Activated T-cell treated with anti-CD3 and anti-CD28 coated beads for 4 hours (primary cell): ENCODE measurements around the gene PA2G4.
"Not testable (repeated sequence)": the region's sequence is repeated elsewhere in the genome, so short reads cannot be mapped to it uniquely, and the experiment has no call there.

Experiments used
- DNase-seq: peaks from one replicate; pipeline ENCODE4 v3.0.0-alpha.2; 2020

Gene PA2G4

DNA sequence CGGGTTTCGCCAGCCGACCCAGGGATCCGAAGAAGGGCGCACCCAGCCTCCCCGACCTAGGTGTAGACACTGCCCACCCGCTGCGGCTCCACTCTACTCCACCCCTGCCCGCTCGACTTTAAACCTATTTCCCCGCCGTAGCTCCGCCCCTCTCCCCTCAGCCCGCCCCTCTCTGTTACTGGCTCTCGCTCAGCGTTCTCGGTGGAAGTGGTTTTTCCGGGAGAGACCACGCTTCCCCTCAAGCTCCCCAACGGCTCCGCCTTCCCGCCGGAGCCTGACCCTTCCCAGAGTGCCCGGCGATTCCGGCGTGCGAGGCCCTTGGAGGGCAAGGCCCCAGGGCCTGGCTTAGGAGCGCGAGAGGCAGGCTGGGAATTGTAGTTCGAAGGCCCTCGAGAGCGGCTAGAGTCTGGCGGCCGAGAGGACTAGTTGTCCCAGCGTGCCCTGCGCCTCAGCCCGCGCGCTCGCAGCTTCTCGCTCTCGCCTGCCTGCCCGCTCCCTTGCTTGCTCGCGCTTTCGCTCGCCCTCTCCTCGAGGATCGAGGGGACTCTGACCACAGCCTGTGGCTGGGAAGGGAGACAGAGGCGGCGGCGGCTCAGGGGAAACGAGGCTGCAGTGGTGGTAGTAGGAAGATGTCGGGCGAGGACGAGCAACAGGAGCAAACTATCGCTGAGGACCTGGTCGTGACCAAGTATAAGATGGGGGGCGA is at the start of gene PA2G4:
Gene PA2G4 (plus strand): TSS at position 451 of the 706 bp plus-strand sequence. CDS start 179 bp downstream, at position 630.
- DNase-seq, result peak; percentile 94

DNA sequence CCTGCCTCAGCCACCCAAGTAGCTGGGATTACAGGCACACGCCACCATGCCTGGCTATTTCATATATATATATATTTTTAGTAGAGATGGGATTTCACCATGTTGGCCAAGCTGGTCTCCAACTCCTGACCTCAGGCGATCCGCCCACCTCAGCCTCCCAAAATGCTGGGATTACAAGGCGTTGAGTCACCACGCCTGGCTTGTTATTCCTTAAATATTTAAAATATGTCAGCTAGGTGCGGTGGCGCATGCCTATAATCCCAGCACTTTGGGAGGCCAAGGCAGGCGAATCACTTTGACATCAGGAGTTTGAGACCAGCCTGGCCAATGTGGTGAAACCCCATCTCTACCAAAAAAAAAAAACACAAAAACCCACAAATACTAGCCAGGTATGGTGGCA is 44.4 kb upstream of the PA2G4 start:
- not testable (repeated sequence) for DNase-seq

DNA sequence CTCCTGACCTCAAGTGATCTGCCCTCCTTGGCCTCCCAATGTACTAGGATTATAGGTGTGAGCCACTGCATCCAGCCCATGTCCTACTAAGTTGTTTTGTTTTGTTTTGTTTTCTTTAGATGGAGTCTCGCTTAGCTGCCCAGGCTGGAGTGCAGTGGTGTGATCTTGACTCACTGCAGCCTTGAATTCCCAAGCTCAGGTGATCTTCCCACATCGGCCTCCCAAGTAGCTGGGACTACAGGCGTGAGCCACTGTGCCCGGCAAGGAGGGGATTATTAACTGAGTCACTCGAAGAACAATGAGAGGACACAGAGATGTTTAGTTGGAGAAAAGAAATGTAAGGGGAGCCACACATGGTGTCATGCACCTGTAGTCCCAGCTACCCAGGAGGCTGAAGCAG is 42.4 kb upstream of the PA2G4 start:
- no peak for DNase-seq

DNA sequence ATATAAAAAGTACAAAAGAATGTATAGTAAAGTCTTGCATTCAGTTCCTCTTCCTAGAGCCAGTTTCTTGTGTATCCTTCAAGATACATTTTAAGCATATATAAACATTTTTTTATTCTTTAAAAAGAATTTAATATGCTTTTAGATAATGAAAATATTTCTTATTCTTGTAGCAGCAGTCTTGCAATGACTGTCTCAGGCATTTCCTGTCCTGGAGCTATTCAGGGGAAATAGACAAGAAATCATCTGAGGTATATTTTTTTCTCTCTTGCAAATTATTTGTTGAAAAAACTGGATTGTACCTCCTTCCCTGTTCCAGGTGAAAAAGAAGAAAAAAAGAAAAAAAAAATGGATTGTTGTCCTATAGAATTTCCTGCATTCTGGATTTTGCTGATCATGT is 41.4 kb upstream of the PA2G4 start:
- DNase-seq, result no peak

DNA sequence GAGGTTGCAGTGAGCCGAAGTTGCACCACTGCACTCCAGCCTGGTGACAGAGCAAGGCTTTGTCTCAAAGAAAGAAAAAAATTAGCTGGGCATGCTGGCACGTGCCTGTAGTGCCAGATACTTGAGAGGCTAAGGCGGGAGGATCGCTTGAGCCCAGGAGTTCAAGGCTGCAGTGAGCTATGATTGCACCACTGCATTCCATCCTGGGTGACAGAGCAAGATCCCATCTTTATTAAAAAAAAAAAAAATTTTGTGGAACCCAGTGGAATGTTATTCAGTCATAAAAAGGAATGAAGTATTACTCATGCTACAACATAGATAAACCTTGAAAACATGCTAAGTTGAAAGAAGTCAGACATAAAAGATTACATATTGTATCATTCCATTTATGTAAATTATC is 32.7 kb upstream of the PA2G4 start:
- DNase-seq, result no peak

DNA sequence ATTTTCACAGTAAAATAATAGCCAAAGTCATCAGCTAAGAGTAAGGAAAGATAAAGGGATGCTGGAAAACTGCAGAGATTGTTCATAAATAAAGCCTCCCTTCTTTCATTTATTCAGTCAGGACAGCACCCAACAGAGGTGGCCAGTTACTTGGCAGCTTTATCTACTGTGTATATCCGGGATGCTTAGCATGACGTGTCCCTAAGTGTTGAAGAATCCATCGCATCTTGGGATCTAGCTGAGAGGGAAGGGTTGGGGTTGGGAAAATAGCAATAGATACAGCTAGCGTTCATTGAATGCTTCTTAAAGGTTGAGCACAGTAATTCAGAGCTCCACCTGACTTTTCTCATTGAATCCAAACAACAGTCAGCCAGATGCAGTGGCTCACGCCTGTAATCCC is 30.0 kb upstream of the PA2G4 start:
- no peak for DNase-seq

DNA sequence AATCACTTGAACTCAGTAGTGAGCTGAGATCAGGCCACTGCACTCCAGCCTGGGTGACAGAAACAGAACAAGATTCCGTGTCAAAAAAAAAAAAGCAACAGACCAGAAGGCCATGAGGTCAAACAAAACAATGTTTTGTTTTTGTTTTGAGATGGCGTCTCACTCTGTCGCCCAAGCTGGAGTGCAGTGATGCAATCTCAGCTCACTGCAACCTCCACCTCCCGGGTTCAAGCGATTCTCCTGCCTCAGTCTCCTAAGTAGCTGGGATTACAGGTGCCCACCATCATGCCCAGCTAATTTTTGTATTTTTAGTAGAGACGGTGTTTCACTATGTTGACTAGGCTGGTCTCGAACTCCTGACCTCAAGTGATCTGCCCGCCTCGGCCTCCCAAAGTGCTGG is 26.4 kb upstream of the PA2G4 start:
- not testable (repeated sequence) for DNase-seq

DNA sequence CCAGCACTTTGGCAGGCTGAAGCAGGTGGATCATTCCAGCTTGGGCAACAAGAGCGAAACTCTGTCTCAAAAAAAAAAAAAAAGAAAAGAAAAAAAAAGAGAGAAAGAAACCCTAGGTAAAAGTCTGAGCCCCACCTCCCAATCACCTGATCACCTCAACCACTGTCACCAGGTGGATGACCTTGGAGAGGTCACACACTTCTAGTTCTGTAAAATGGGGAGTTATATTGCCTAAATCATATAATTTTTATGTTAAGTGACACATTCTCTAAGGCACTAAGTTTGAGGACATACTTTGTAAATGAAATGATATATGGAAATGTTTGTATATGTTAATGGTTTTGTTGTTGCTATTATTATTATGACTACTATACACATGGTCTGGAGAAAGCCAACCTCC is 25.9 kb upstream of the PA2G4 start:
- no peak for DNase-seq

DNA sequence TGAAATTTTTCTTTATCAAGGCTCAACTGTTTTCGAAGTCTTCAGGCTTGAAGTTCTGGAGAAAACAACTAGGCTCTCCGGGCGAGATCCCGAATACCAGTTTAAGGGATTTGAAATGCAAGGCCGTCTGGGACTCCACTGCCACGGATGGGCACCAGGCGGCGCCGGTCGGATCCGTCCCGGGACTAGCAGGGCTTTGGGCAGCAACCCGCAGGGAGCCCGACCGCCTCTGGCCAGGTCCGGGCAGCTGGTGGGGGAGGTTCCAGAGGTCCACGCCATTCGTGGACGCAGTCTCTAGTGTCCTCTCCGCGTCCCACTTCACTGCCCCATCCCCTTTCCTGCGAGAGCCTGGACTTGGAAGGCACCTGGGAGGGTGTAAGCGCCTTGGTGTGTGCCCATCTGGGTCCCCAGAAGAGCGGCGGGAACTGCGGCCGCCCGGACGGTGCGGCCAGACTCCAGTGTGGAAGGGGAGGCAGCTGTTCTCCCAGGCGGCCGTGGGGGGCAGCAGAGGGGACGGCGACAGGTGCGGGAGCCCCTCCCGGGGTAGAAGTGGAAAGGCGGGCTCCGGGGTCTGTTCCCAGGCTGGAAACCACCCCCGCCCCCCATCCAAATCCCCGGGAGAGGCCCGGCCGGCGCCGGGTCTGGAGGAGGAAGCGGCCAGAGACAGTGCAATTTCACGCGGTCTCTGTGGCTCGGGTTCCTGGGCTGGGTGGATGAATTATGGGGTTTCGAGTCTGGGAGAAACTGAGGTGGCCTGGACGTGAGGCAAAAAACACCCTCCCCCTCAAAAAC is 25.2 kb upstream of the PA2G4 start:
- peak; percentile 24 for DNase-seq

DNA sequence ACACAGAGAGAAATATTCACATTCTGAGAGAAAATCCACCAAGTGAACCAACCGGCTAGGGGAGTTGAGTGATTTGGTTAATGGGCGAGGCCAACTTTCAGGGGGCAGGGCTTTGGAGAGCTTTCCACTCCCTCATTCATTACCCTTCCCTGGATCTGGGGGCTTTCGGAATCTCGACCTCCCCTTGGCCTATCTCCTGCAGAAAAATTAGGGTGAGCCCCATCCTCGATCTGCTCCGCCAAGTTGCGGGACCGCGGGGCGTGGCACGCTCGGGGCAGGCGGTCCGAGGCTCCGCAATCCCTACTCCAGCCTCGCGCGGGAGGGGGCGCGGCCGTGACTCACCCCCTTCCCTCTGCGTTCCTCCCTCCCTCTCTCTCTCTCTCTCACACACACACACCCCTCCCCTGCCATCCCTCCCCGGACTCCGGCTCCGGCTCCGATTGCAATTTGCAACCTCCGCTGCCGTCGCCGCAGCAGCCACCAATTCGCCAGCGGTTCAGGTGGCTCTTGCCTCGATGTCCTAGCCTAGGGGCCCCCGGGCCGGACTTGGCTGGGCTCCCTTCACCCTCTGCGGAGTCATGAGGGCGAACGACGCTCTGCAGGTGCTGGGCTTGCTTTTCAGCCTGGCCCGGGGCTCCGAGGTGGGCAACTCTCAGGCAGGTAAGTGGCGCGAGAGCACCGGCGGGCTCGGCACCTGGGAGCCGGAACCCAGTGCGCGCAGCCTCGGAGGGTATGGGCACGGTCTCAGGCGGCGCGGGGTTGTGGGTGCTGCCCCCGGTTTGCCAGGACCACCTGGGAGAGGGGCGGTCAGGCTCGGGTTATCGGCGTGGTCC is 24.4 kb upstream of the PA2G4 start, which contains the start of gene ERBB3:
Gene ERBB3 (plus strand): TSS at position 443 of the 833 bp plus-strand sequence. CDS start 136 bp downstream, at position 579.
- peak; percentile 59 for DNase-seq

DNA sequence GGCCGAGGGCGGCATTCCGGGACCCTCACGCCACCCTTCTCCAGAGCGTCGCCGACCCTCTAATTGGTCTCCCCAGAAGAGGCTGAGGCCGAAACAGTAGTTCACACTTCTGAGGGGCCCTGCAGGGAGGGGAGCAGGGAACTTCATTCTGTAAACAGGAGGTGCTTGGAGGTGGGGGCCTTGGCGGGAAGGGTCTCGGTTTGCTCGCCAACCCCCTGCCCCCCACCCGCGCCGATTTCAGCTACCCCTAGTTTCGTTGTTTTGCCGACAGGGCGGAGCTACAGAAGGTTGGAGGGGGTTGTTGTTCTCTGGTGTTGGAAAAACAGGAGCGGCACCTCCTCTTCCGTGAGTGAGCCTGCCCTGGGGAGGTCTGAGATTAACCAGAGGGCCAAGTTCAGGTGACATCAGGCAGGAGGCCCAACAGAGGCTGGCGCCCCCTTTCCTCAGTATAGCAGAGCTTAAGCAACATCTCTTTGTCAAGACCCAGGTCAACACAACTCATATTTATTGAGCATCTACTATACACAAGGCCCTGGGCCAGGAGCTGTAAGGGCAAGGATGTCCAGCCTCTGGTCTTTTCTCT is 23.7 kb upstream of the PA2G4 start:
- DNase-seq, result no peak

DNA sequence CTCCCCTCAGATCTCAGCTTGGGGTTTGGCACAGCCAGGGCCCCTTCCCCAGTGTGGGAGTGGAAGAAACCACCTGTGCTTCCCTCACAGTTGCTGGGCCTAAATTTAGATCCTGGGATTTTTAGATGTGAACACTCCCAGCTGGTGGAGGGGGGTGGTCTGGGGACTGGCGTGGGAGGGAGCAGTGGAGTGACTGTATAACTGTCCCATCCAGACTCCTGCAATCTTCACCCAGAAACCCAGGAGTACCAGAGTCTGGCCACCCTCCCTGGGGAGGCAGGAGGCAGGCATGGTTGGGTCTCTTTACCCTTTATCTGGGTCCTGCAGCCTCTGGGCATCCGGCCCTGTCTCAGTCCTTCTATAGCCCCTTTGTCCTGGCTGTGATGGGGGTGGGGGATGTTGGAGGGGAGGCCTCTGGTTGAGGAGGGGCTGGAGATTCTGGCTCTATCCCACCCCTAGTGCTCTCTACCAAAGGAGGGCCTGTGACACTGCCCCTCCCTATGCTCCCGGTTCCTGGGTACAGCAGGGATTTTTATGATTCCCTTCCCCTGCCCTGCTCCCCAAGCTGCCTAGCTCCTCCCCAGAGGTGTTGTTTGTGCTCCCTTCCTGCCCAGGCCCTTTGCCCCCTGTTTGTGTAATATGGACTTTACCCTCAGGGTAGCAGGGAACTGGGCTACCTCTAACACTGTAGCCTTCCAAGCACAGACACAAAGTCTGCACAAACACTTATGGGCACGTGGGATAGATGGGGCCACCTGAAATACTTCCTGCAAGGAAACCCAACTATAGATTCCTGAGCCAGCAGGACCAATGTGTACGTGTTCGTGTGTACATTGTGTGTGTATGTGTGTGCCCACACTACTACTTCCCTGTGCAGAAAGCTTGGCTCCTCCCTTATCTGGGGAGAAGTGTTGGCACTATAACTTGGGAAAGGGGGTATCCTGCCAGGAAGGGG is 22.7 kb upstream of the PA2G4 start:
- DNase-seq, result no peak

DNA sequence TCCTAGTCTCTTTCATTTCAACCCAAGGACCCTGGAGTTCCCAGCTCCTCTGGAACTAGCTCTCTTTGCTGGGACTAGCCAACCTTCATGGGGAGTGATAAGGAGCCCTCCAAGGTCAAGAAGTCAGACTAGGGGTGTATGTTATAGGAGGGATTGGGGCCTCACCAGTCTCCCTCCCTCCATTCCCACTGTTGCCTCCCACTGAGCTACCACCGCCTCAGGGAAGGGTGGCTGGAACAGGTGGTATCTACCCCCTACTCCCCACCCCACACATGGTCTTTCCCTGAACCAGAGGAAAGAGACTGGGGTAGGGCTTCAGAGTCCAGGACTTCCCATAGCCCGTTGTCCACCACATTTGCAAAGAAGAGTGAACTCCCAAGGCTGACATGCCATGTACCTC is 22.0 kb upstream of the PA2G4 start:
- DNase-seq, result no peak

DNA sequence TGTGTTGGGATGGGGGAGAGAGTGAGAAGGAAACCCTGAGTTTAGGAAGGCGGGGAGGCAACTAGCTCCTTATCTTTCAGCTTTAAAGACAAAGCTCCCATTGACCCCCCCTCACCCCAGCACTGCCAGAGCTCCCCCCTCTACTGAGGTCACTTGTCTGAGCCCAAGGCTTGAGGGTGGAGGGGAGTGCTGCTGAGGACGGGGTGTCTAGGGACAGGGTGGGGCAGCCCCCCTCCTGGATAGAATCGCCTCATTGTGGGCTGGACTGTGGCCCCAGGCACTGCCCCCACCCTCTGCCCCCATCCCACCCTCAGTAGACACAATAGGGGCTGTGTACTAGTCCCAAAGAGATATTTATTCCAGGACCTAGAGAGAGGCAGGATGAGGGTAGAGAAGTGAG is 21.4 kb upstream of the PA2G4 start:
- no peak for DNase-seq

DNA sequence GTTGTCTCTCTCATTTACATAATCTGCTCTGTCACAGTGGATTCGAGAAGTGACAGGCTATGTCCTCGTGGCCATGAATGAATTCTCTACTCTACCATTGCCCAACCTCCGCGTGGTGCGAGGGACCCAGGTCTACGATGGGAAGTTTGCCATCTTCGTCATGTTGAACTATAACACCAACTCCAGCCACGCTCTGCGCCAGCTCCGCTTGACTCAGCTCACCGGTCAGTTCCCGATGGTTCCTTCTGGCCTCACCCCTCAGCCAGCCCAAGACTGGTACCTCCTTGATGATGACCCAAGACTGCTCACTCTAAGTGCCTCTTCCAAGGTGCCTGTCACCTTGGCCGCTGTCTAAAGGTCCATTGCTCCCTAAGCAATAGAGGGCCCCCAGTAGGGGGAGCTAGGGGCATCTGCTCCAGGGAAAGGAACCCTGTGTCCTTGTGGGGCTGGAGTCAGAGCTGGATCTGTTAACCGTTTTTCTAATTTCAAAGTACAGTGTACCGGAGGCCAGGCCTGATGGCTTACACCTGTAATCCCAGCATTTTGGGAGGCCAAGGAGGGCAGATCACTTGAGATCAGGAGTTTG is 19.3 kb upstream of the PA2G4 start:
- DNase-seq, result no peak

DNA sequence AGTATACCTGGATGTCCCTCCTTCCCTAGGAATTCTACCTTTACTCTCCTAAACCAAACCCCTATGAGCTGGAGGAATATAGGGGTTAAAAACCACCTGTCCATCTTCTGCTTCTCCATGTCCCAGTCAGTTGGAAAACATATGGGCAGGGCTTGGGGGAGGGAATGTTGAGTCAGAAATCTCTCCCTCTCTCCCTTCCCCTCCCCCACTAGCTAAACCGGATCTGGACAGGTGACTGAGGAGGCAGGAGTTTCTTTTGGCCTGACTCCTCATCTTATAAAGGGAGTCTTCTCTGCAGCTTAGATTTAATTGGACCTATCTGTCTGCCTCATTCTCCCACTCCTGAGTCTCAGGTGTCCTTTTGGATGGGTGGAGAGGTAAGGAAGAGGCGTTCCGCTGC is 18.3 kb upstream of the PA2G4 start:
- DNase-seq, result no peak

DNA sequence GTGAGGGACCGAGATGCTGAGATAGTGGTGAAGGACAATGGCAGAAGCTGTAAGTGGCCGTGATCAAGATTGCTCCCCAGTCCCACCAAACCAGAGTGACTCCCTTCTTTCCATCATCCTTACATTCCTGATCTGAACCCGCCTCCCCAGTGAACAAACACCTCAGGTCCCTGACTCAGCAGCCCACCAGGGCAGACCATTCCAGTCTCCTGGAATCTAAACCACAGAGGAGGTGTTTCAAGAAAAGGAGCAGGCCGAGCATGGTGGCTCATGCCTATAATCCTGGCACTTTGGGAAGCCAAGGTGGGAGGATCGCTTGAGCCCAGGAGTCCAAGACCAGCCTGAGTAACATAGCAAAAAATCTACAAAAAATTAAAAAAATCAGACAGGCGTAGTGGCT is 17.8 kb upstream of the PA2G4 start:
- DNase-seq, result no peak

DNA sequence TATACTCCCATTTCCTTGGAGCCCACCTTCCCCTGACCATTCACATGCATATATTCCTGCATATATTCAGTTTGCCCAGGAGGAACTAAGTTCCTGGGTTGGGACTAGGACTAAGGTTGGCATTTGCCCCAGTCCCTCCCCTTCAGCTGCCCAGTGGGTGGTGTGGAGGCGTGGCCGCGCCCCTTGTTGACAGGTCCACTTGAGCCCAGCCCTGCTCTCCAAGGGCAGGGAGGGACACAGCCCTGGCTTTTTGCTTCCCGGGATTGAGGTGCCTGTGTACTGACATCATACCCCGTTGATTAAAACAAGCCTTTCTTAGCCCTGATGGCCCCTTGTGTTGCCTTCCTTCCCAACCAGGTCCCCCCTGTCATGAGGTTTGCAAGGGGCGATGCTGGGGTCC is 17.1 kb upstream of the PA2G4 start:
- DNase-seq, result no peak

DNA sequence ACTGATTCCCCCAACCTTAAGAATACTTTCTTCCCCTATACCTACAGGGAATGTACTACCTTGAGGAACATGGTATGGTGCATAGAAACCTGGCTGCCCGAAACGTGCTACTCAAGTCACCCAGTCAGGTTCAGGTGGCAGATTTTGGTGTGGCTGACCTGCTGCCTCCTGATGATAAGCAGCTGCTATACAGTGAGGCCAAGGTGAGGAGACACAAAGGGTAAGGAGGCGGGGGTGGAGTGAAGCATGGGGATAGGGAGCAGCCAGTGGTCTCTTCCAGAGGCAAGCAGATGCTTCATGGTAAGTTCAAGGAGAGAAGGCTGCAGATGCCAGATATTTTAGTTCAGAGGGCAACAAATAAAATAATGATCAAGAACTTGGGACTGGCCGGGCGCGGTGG is 6.6 kb upstream of the PA2G4 start:
- no peak for DNase-seq

DNA sequence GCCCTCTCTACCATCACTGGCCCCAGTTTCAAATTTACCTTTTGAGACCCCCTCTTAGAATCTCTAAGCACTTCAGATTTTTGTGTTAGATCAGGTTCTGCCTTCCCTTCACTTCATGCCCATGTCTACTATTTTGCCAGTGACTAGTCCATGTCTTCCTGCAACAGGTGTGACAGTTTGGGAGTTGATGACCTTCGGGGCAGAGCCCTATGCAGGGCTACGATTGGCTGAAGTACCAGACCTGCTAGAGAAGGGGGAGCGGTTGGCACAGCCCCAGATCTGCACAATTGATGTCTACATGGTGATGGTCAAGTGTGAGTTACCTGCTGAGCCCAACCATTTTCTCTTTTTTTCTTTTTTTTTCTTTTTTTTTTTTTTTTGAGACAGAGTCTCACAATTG is 5.8 kb upstream of the PA2G4 start:
- no peak for DNase-seq

DNA sequence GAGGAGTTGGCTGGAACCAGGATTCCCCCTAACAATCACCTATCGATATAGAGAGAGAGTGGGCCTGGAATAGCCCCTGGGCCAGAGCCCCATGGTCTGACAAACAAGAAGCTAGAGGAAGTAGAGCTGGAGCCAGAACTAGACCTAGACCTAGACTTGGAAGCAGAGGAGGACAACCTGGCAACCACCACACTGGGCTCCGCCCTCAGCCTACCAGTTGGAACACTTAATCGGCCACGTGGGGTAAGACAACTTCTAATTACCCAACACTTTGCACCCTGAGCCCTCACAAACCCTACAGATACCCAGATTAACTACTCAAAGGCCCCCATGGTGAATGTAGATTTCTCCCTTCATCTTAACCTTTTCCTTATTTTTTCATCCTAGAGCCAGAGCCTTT is 4.6 kb upstream of the PA2G4 start:
- DNase-seq, result no peak

DNA sequence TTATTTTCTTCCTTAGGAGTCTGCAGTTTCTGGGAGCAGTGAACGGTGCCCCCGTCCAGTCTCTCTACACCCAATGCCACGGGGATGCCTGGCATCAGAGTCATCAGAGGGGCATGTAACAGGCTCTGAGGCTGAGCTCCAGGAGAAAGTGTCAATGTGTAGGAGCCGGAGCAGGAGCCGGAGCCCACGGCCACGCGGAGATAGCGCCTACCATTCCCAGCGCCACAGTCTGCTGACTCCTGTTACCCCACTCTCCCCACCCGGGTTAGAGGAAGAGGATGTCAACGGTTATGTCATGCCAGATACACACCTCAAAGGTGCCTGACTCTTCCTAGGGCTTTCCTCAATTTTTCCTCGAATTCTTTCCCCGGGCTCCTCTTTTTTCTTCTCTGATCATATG is 3.3 kb upstream of the PA2G4 start:
- DNase-seq, result no peak
